H7 (cell line): ENCODE data around the gene NHEJ1. TPM values are rescaled to one million over a fixed set of nuclear protein-coding genes. Genes with fewer than 3 reads are reported as not detected.

Experiments
- DNase-seq: peaks from one replicate; pipeline ENCODE4 v3.0.0; 2012
- H3K27me3 ChIP-seq: 2 replicates; pipeline ENCODE4 v1.6.0; 2011; ENCODE audit warnings: mild to moderate bottlenecking, low read length; ENCODE audit not compliant: control insufficient read depth, insufficient read depth
- H3K36me3 ChIP-seq: replicated peaks from 2 replicates; pipeline ENCODE4 v1.5.1; 2011; ENCODE audit warnings: low read length; ENCODE audit not compliant: control insufficient read depth, insufficient read depth
- H3K4me3 ChIP-seq: 2 replicates; pipeline ENCODE4 v1.5.1; 2011; ENCODE audit warnings: low read depth, mild to moderate bottlenecking, control low read depth, low read length, moderate library complexity; ENCODE audit not compliant: insufficient read depth
- total RNA-seq: library from RNA; depleted of rRNA; stranded (reverse); fragments of >200 nt; shearing (Covaris generic); gene quantifications from 2 replicates; pipeline ENCODE4 v1.2.3, GENCODE V29; 2014

The NHEJ1 gene
- total RNA-seq, 1 experiment from 2014 or later = 22.0 TPM

GRCh38 chr2:219198974-219199373 lies 38.4 kb upstream of the NHEJ1 start:
- Histone ChIP-seq H3K36me3 (no peaks in the 10 kb centered on the region), H3K4me3 (no peak overlapping the region), H3K27me3 (no peaks in the 10 kb centered on the region)
- DNase-seq = peak; percentile 26

GRCh38 chr2:219197388-219197787 lies 36.8 kb upstream of the NHEJ1 start:
- Histone ChIP-seq H3K36me3 (no peaks in the 10 kb centered on the region), H3K4me3 (no peak overlapping the region), H3K27me3 (no peaks in the 10 kb centered on the region)
- DNase-seq = no peak

- no peaks in the 10 kb centered on the region for H3K27me3 ChIP-seq
- peaks cover 11% of the 10 kb centered on the region for H3K36me3 ChIP-seq
- DNase-seq = no peak
- H3K4me3 ChIP-seq = no peak overlapping the region
Observed at GRCh38 chr2:219186754-219187456, 26.3 kb upstream of the NHEJ1 start.

- Histone ChIP-seq H3K27me3 (no peaks in the 10 kb centered on the region), H3K4me3 (no peak overlapping the region), H3K36me3 (peaks cover 26% of the 10 kb centered on the region)
- no peak for DNase-seq
Observed at GRCh38 chr2:219184121-219184520, 23.5 kb upstream of the NHEJ1 start.

GRCh38 chr2:219183151-219183772 lies 22.6 kb upstream of the NHEJ1 start:
- Histone ChIP-seq H3K4me3 (no peak overlapping the region), H3K36me3 (peaks cover 26% of the 10 kb centered on the region), H3K27me3 (no peaks in the 10 kb centered on the region)
- no peak for DNase-seq

- H3K27me3 ChIP-seq = no peaks in the 10 kb centered on the region
- H3K4me3 ChIP-seq = no peak overlapping the region
- no peak for DNase-seq
- peaks cover 26% of the 10 kb centered on the region for H3K36me3 ChIP-seq
Observed at GRCh38 chr2:219182331-219183150, 21.9 kb upstream of the NHEJ1 start.

- Histone ChIP-seq H3K4me3 (no peak overlapping the region), H3K36me3 (peaks cover 26% of the 10 kb centered on the region), H3K27me3 (no peaks in the 10 kb centered on the region)
- DNase-seq = no peak
Observed at GRCh38 chr2:219181531-219181930, 20.9 kb upstream of the NHEJ1 start.

GRCh38 chr2:219180961-219181360 lies 20.3 kb upstream of the NHEJ1 start:
- H3K36me3 ChIP-seq = peaks cover 26% of the 10 kb centered on the region
- DNase-seq = no peak
- H3K4me3 ChIP-seq = no peak overlapping the region
- H3K27me3 ChIP-seq = no peaks in the 10 kb centered on the region

GRCh38 chr2:219179601-219180465 lies 19.2 kb upstream of the NHEJ1 start:
- Histone ChIP-seq H3K27me3 (no peaks in the 10 kb centered on the region), H3K36me3 (peaks cover 27% of the 10 kb centered on the region), H3K4me3 (no peak overlapping the region)
- DNase-seq = no peak

GRCh38 chr2:219178377-219179175 lies 18.0 kb upstream of the NHEJ1 start:
- peak; percentile 89 for DNase-seq
- Histone ChIP-seq H3K4me3 (peak overlapping the region; percentile 89), H3K36me3 (peaks cover 27% of the 10 kb centered on the region), H3K27me3 (no peaks in the 10 kb centered on the region)

GRCh38 chr2:219177552-219178376 lies 17.1 kb upstream of the NHEJ1 start, which contains the start of gene RETREG2:
RETREG2 (plus strand) TSS chr2:219178275; CDS start chr2:219178353, 78 bp downstream.
- DNase-seq = peak; percentile 100
- Histone ChIP-seq H3K4me3 (peak within 1 kb of the TSS; percentile 89), H3K27me3 (no peaks in the 10 kb centered on the region), H3K36me3 (peaks cover 23% of the 10 kb centered on the region)

GRCh38 chr2:219176818-219177551 lies 16.4 kb upstream of the NHEJ1 start, which contains the start of gene CNPPD1:
CNPPD1 (minus strand) TSS chr2:219176925; CDS start chr2:219176828, 97 bp downstream.
- Histone ChIP-seq H3K36me3 (peaks cover 20% of the 10 kb centered on the region), H3K4me3 (peak within 1 kb of the TSS; percentile 86), H3K27me3 (no peaks in the 10 kb centered on the region)
- DNase-seq = peak; percentile 95
